GM12878 (cell line): ENCODE data around the gene PIP4K2B. TPM values are rescaled to one million over a fixed set of nuclear protein-coding genes. Genes with fewer than 3 reads are reported as not detected.

Experiments
- ASH2L ChIP-seq: fragments of 300-600, 200-600 bp; sonication (generic); IDR thresholded peaks from 2 replicates; pipeline ENCODE4 v1.6.1; 2017; ENCODE audit warnings: low read depth, mild to moderate bottlenecking, borderline replicate concordance
- BHLHE40 ChIP-seq, 2 experiments: fragments of 450-650 bp in 1 of 2; IDR thresholded peaks; 2 replicates each; pipeline ENCODE4 v1.6.1; 2011 to 2017; ENCODE audit warnings: low read depth in 2 of 2, borderline replicate concordance in 1 of 2, improper control_type of control experiment in 1 of 2, low read length in 1 of 2, mild to moderate bottlenecking in 1 of 2
- CHD2 ChIP-seq: IDR thresholded peaks from 2 replicates; pipeline ENCODE4 v1.6.1; 2011; ENCODE audit warnings: low read depth, low read length, improper control_type of control experiment, borderline replicate concordance
- EED ChIP-seq: sonication (generic); IDR thresholded peaks from 2 replicates; pipeline ENCODE4 v1.6.1; 2016; ENCODE audit warnings: antibody characterized with exemption, low read depth
- FOXK2 ChIP-seq: fragments of 450-650 bp; IDR thresholded peaks from 2 replicates; pipeline ENCODE4 v1.6.1; 2017; ENCODE audit warnings: mild to moderate bottlenecking, moderate library complexity
- HDGF ChIP-seq: fragments of 450-650 bp; IDR thresholded peaks from 2 replicates; pipeline ENCODE4 v1.6.1; 2016; ENCODE audit warnings: antibody characterized with exemption
- JUNB ChIP-seq: IDR thresholded peaks from 2 replicates; pipeline ENCODE4 v1.6.1; 2016; ENCODE audit warnings: antibody characterized with exemption, mild to moderate bottlenecking
- KAT2A ChIP-seq: conservative IDR thresholded peaks from 2 replicates; pipeline ENCODE4 v1.6.1; 2011; ENCODE audit warnings: low read depth, low read length; ENCODE audit not compliant: control insufficient read depth
- NFYA ChIP-seq: IDR thresholded peaks from 2 replicates; pipeline ENCODE4 v1.6.1; 2011; ENCODE audit warnings: low read depth, mild to moderate bottlenecking, low read length, improper control_type of control experiment, borderline replicate concordance
- NR2C1 ChIP-seq: fragments of 450-650 bp; IDR thresholded peaks from 2 replicates; pipeline ENCODE4 v1.6.1; 2017; ENCODE audit warnings: antibody characterized with exemption, mild to moderate bottlenecking, moderate library complexity
- NR2C2 ChIP-seq: IDR thresholded peaks from 2 replicates; pipeline ENCODE4 v1.6.1; 2011; ENCODE audit warnings: borderline replicate concordance, low read depth; ENCODE audit not compliant: control insufficient read depth, insufficient read length
- RFX5 ChIP-seq: IDR thresholded peaks from 2 replicates; pipeline ENCODE4 v1.6.1; 2011; ENCODE audit warnings: low read depth, low read length, improper control_type of control experiment
- RUNX3 ChIP-seq: IDR thresholded peaks from 2 replicates; pipeline ENCODE4 v1.6.1; 2012; ENCODE audit warnings: low read length, inconsistent platforms
- ZSCAN29 ChIP-seq: fragments of 450-650 bp; IDR thresholded peaks from 2 replicates; pipeline ENCODE4 v1.6.1; 2017; ENCODE audit warnings: mild to moderate bottlenecking, moderate library complexity
- polyA plus RNA-seq, 11 experiments: library from polyadenylated mRNA; depleted of rRNA in 4 of 11; unstranded in 6 of 11; stranded (reverse) in 5 of 11; fragments of >200 nt; fragmentation: Nextera tagmentation in 4 of 11; fragmentation: Illumina TruSeq in 1 of 11; extraction: Ambion mirVana in 4 of 11; extraction: Trizol in 1 of 11; gene quantifications; 1 replicate in 1 of 11; 2 replicates in 10 of 11; pipeline versions ENCODE4 v1.2.1 to v1.2.3, GENCODE V29; 2011 to 2016; ENCODE audit warnings: inconsistent platforms in 2 of 11, missing spikeins in 2 of 11, low read depth in 1 of 11
- total RNA-seq, 4 experiments: library from RNA; depleted of rRNA in 3 of 4; stranded (reverse); fragments of >200 nt in 3 of 4; fragmentation: Illumina TruSeq in 1 of 4; extraction: Trizol in 1 of 4; gene quantifications; 2 replicates each; pipeline versions ENCODE4 v1.2.1 to v1.2.3, GENCODE V29; 2013 to 2021
- TF ChIP-seq, protein P1 (sequence below): fragments of 450-650 bp; conservative IDR thresholded peaks from 2 replicates; pipeline ENCODE4 v1.6.1; 2017; ENCODE audit warnings: mild to moderate bottlenecking, moderate library complexity
- TF ChIP-seq, protein P2 (sequence below): fragments of 450-650 bp; formaldehyde crosslinking; IDR thresholded peaks from 2 replicates; pipeline ENCODE4 v1.5.0; 2022; ENCODE audit warnings: mild to moderate bottlenecking, missing genetic modification characterization
- TF ChIP-seq, protein P3 (sequence below): fragments of 450-650 bp; IDR thresholded peaks from 2 replicates; pipeline ENCODE4 v1.6.1; 2017; ENCODE audit warnings: borderline replicate concordance
- TF ChIP-seq, protein P4 (sequence below): fragments of 450-650 bp; IDR thresholded peaks from 2 replicates; pipeline ENCODE4 v1.6.1; 2014; ENCODE audit warnings: mild to moderate bottlenecking

The PIP4K2B gene
- total and polyA plus RNA-seq, 10 of the 15 experiments (the other 5 are each of a cell fraction or from before 2014, with no cell fraction given), result 3.8 to 30.3 (median 18.2) TPM

DNA sequence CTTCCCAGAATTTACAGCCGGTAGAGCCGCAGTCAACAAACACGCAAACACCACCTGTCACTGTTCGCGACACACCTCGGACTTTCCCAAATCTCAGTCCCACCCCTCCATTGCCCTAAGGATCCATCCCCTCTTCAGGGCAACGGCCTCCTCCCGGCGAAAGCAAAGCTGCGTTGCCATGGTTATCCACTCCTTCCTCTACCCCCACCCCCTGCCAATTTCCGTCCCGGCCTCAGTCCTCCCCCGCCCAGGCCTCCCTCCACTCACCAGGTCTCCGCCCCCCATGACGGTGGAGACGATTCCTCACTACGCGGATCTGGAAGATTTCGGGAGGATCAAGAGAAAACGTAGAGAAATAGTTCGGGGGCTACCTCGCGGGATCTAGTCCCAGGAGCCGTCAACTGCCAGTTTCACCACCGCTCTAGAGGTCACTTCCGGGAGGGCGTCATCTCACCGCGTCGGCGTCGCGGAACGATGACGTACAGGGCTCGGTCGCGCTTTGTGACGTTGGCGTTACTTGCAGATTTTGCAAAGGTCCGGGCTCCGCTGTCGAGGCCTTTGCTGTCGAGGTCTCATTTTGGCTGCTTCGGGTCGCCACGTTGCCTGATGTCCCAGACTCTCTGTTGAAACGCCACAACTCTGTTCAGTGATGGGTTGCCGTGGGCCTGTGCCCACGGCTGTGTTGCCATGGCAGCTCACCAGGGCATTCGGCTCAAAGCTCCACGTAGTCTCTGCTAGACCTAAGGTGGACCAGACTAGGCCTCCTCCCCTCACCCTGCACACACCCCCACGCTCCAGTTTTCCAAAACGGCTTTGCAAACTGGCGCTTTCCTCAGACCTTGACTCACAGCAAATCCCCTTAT lies 25.8 kb upstream of the PIP4K2B start, which contains the start of gene CWC25 (continued):
- TF ChIP-seq, protein P1, sequence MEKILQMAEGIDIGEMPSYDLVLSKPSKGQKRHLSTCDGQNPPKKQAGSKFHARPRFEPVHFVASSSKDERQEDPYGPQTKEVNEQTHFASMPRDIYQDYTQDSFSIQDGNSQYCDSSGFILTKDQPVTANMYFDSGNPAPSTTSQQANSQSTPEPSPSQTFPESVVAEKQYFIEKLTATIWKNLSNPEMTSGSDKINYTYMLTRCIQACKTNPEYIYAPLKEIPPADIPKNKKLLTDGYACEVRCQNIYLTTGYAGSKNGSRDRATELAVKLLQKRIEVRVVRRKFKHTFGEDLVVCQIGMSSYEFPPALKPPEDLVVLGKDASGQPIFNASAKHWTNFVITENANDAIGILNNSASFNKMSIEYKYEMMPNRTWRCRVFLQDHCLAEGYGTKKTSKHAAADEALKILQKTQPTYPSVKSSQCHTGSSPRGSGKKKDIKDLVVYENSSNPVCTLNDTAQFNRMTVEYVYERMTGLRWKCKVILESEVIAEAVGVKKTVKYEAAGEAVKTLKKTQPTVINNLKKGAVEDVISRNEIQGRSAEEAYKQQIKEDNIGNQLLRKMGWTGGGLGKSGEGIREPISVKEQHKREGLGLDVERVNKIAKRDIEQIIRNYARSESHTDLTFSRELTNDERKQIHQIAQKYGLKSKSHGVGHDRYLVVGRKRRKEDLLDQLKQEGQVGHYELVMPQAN, result peak; percentile 76
- TF ChIP-seq FOXK2, result peak; percentile 56; the same call in 1 of the 2 replicates
- TF ChIP-seq ASH2L, result peak; percentile 60; the same call in 1 of the 2 replicates
- TF ChIP-seq, protein P2, sequence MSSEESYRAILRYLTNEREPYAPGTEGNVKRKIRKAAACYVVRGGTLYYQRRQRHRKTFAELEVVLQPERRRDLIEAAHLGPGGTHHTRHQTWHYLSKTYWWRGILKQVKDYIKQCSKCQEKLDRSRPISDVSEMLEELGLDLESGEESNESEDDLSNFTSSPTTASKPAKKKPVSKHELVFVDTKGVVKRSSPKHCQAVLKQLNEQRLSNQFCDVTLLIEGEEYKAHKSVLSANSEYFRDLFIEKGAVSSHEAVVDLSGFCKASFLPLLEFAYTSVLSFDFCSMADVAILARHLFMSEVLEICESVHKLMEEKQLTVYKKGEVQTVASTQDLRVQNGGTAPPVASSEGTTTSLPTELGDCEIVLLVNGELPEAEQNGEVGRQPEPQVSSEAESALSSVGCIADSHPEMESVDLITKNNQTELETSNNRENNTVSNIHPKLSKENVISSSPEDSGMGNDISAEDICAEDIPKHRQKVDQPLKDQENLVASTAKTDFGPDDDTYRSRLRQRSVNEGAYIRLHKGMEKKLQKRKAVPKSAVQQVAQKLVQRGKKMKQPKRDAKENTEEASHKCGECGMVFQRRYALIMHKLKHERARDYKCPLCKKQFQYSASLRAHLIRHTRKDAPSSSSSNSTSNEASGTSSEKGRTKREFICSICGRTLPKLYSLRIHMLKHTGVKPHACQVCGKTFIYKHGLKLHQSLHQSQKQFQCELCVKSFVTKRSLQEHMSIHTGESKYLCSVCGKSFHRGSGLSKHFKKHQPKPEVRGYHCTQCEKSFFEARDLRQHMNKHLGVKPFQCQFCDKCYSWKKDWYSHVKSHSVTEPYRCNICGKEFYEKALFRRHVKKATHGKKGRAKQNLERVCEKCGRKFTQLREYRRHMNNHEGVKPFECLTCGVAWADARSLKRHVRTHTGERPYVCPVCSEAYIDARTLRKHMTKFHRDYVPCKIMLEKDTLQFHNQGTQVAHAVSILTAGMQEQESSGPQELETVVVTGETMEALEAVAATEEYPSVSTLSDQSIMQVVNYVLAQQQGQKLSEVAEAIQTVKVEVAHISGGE (CRISPR knock-in tag), result no peak
- TF ChIP-seq, protein P3, sequence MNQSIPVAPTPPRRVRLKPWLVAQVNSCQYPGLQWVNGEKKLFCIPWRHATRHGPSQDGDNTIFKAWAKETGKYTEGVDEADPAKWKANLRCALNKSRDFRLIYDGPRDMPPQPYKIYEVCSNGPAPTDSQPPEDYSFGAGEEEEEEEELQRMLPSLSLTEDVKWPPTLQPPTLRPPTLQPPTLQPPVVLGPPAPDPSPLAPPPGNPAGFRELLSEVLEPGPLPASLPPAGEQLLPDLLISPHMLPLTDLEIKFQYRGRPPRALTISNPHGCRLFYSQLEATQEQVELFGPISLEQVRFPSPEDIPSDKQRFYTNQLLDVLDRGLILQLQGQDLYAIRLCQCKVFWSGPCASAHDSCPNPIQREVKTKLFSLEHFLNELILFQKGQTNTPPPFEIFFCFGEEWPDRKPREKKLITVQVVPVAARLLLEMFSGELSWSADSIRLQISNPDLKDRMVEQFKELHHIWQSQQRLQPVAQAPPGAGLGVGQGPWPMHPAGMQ, result no peak
- peak; percentile 90 for TF ChIP-seq CHD2
- TF ChIP-seq ZSCAN29, result no peak
- peak; percentile 59 for TF ChIP-seq RFX5
- TF ChIP-seq, protein P4, sequence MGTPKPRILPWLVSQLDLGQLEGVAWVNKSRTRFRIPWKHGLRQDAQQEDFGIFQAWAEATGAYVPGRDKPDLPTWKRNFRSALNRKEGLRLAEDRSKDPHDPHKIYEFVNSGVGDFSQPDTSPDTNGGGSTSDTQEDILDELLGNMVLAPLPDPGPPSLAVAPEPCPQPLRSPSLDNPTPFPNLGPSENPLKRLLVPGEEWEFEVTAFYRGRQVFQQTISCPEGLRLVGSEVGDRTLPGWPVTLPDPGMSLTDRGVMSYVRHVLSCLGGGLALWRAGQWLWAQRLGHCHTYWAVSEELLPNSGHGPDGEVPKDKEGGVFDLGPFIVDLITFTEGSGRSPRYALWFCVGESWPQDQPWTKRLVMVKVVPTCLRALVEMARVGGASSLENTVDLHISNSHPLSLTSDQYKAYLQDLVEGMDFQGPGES, result no peak
- TF ChIP-seq NFYA, result no peak
- TF ChIP-seq EED, result no peak
- peak; percentile 91 for TF ChIP-seq NR2C1
- no peak for TF ChIP-seq JUNB
- TF ChIP-seq KAT2A, result no peak
- peak; percentile 33 to 52; a peak in 1 of 4 replicates for TF ChIP-seq BHLHE40 (IDR thresholded peaks at IDR 0.05; ENCODE audit: borderline replicate concordance in 1 of 2, low read depth in 2 of 2, low read length in 1 of 2)
- no peak; the same call in 1 of the 2 replicates for TF ChIP-seq HDGF
- no peak for TF ChIP-seq NR2C2
- peak; percentile 75 for TF ChIP-seq RUNX3
